K562 (cell line): Measurements from ENCODE around the gene PRKAG2. TPM values are rescaled to one million over a fixed set of nuclear protein-coding genes. Genes with fewer than 3 reads are reported as not detected.

Source experiments
- ATAC-seq: fragments of 200-7000 bp; cut with Tn5 transposase; 3 replicates; pipeline ENCODE4 v1.9.1; 2020; ENCODE audit warnings: moderate library complexity
- BruUV-seq: library from RNA; stranded (reverse); fragments of 400-500 nt; replicated peaks from 2 replicates; lab custom pipeline; 2021; lab: Mats Ljungman, UMichigan
- CTCF ChIA-PET: fragments of 300-600 bp; formaldehyde crosslinking; extraction: SDS; loops from one replicate; lab custom pipeline; 2021; ENCODE audit warnings: low intra/inter-chr PET ratio; lab: Yijun Ruan, JAX
- POLR2A ChIA-PET: fragments of 300-600, 350-650 bp; sonication (Branson Sonifier 250); formaldehyde crosslinking; extraction: SDS; loops from one replicate; lab custom pipeline; 2021; ENCODE audit warnings: antibody characterized with exemption, inconsistent platforms; lab: Yijun Ruan, JAX
- DNase-seq, 4 experiments: peaks; one replicate each; pipeline versions ENCODE4 v3.0.0 to v3.0.0-alpha.2; 2011 to 2018; ENCODE audit warnings: low spot score in 3 of 4, mixed read lengths in 3 of 4; ENCODE audit errors: extremely low read depth in 1 of 4
- FAIRE-seq: peaks from 2 replicates; lab custom pipeline; 2011; peaks lifted over from hg19 to GRCh38; lab: Jason Lieb, UNC
- H2AFZ ChIP-seq: 2 replicates; pipeline ENCODE4 v1.6.0; 2011; ENCODE audit warnings: low read depth, low read length, control low read depth, inconsistent platforms
- H3K27ac ChIP-seq: fragments of 200-600 bp; 3 replicates; pipeline ENCODE4 v1.8.0; 2011; ENCODE audit warnings: low read depth, mild to moderate bottlenecking, control low read depth, inconsistent platforms, low read length, moderate library complexity, mixed read lengths; ENCODE audit errors: extremely low read depth
- H3K27me3 ChIP-seq, 2 experiments: fragments of 300-600 bp in 1 of 2; 2 replicates in 1 of 2; 3 replicates in 1 of 2; pipeline versions ENCODE4 v1.6.0 to v1.8.0; 2011; ENCODE audit warnings: inconsistent platforms in 2 of 2, low read length in 2 of 2, mild to moderate bottlenecking in 1 of 2, mixed read lengths in 1 of 2, moderate library complexity in 1 of 2; ENCODE audit not compliant: control insufficient read depth in 2 of 2, insufficient read depth in 2 of 2
- H3K36me3 ChIP-seq: fragments of 300-600 bp; 3 replicates; pipeline ENCODE4 v1.8.0; 2011; ENCODE audit warnings: mild to moderate bottlenecking, low read length, inconsistent platforms; ENCODE audit not compliant: control insufficient read depth, insufficient read depth
- H3K4me1 ChIP-seq, 2 experiments: fragments of 200-600 bp in 1 of 2; replicated peaks in 1 of 2; 2 replicates in 1 of 2; 3 replicates in 1 of 2; pipeline versions ENCODE4 v1.5.1 to v1.8.0; 2011; ENCODE audit warnings: inconsistent platforms in 2 of 2, low read length in 2 of 2, mild to moderate bottlenecking in 1 of 2, mixed read lengths in 1 of 2, moderate library complexity in 1 of 2; ENCODE audit not compliant: control insufficient read depth in 2 of 2, insufficient read depth in 2 of 2
- H3K4me2 ChIP-seq: 2 replicates; pipeline ENCODE4 v1.6.1; 2011; ENCODE audit warnings: low read length, control low read depth, inconsistent platforms, mixed read lengths; ENCODE audit not compliant: insufficient read depth
- H3K4me3 ChIP-seq: fragments of 200-600 bp; sonication (generic), shearing (Covaris generic); 2 replicates; pipeline ENCODE4 v1.5.1; 2016; ENCODE audit warnings: control low read depth, inconsistent platforms
- H3K79me2 ChIP-seq: fragments of 200-600 bp; 3 replicates; pipeline ENCODE4 v1.8.0; 2011; ENCODE audit warnings: low read length, inconsistent platforms; ENCODE audit not compliant: control insufficient read depth, insufficient read depth
- H3K9ac ChIP-seq, 2 experiments: 2 replicates each; pipeline versions ENCODE4 v1.6.0 to v1.6.1; 2011; ENCODE audit warnings: low read depth in 2 of 2, low read length in 2 of 2, control low read depth in 1 of 2, inconsistent platforms in 1 of 2, mild to moderate bottlenecking in 1 of 2, mixed read lengths in 1 of 2; ENCODE audit not compliant: insufficient read depth in 1 of 2
- H3K9me1 ChIP-seq: one replicate; pipeline ENCODE4 v1.6.0; 2011; ENCODE audit warnings: inconsistent platforms, mild to moderate bottlenecking, low read length, moderate library complexity; ENCODE audit not compliant: control insufficient read depth, insufficient read depth
- H3K9me3 ChIP-seq: replicated peaks from 2 replicates; pipeline ENCODE4 v1.5.1; 2011; ENCODE audit warnings: low read depth, low read length, inconsistent platforms; ENCODE audit not compliant: control insufficient read depth, insufficient read depth
- H4K20me1 ChIP-seq: replicated peaks from 2 replicates; pipeline ENCODE4 v1.6.1; 2011; ENCODE audit warnings: low read length, inconsistent platforms, mixed read lengths; ENCODE audit not compliant: control insufficient read depth, insufficient read depth
- E2F6 ChIP-seq, 2 experiments: IDR thresholded peaks; 2 replicates each; pipeline ENCODE4 v1.6.1; 2011; ENCODE audit warnings: borderline replicate concordance in 1 of 2, control low read depth in 1 of 2, low read depth in 1 of 2, low read length in 1 of 2, mild to moderate bottlenecking in 1 of 2, mixed read lengths in 1 of 2, moderate library complexity in 1 of 2; ENCODE audit not compliant: insufficient read depth in 1 of 2, insufficient read length in 1 of 2, poor library complexity in 1 of 2, severe bottlenecking in 1 of 2; ENCODE audit errors: extremely low read depth in 1 of 2
- ELK3 ChIP-seq: fragments of 450-650 bp; formaldehyde crosslinking; IDR thresholded peaks from 2 replicates; pipeline ENCODE4 v1.4.0; 2020; ENCODE audit warnings: mild to moderate bottlenecking
- KDM4B ChIP-seq, 2 experiments: fragments of 450-650 bp in 1 of 2; sonication (generic) in 1 of 2; IDR thresholded peaks; 2 replicates each; pipeline ENCODE4 v1.6.1; 2016 to 2017; ENCODE audit warnings: borderline replicate concordance in 2 of 2, antibody characterized with exemption in 1 of 2, low read depth in 1 of 2, mild to moderate bottlenecking in 1 of 2
- MYNN ChIP-seq, 2 experiments: sonication (generic); formaldehyde crosslinking in 1 of 2; IDR thresholded peaks; 2 replicates each; pipeline versions ENCODE4 v1.5.0 to v1.6.1; 2016 to 2020; ENCODE audit warnings: antibody characterized with exemption in 1 of 2, missing genetic modification reagents in 1 of 2
- PTBP1 ChIP-seq: fragments of 200-400 bp; formaldehyde crosslinking; IDR thresholded peaks from 2 replicates; pipeline ENCODE4 v1.6.1; 2017; ENCODE audit warnings: low read depth, low read length
- RHOXF2B ChIP-seq: fragments of 250-450 bp; sonication (Bioruptor Pico); conservative IDR thresholded peaks from 2 replicates; pipeline ENCODE4 v1.5.1; 2021
- SMAD3 ChIP-seq: fragments of 450-650 bp; formaldehyde crosslinking; conservative IDR thresholded peaks from 2 replicates; pipeline ENCODE4 v1.4.0; 2020; ENCODE audit warnings: mild to moderate bottlenecking
- TAF9B ChIP-seq: fragments of 450-650 bp; IDR thresholded peaks from 2 replicates; pipeline ENCODE4 v1.6.1; 2018; ENCODE audit warnings: mild to moderate bottlenecking; ENCODE audit not compliant: partially characterized antibody
- ZBED1 ChIP-seq: IDR thresholded peaks from 2 replicates; pipeline ENCODE4 v1.6.1; 2014
- ZNF766 ChIP-seq: fragments of 200-800 bp; sonication (Bioruptor generic); conservative IDR thresholded peaks from 2 replicates; pipeline ENCODE4 v1.6.1; 2016; ENCODE audit warnings: missing genetic modification characterization, missing compliant biosample characterization
- ZZZ3 ChIP-seq: fragments of 450-650 bp; IDR thresholded peaks from 2 replicates; pipeline ENCODE4 v1.6.1; 2016; ENCODE audit warnings: antibody characterized with exemption, mild to moderate bottlenecking, moderate library complexity
- WGBS: fragments of 100-300 bp; shearing (Covaris generic); methylation state at CpG from one replicate; pipeline ENCODE4 v1.1.6; 2016; ENCODE audit warnings: low coverage, mixed read lengths; ENCODE audit not compliant: insufficient coverage; ENCODE audit errors: missing lambda C conversion rate; 5-methylcytosine and 5-hydroxymethylcytosine counted together
- in situ Hi-C: fragments of 300-500 bp; cut with MboI; formaldehyde crosslinking; loops from 4 replicates; pipeline ENCODE4 v1.15.0; 2018; ENCODE audit warnings: inconsistent platforms, mixed read lengths
- intact Hi-C: fragments of 100-400 bp; cut with micrococcal nuclease; formaldehyde crosslinking; loops from 2 replicates; pipeline ENCODE4 v1.14.2; 2022
- polyA plus RNA-seq, 8 experiments: library from polyadenylated mRNA; depleted of rRNA in 4 of 8; stranded (reverse) in 5 of 8; unstranded in 3 of 8; fragments of >200 nt; fragmentation: Nextera tagmentation in 2 of 8; fragmentation: Illumina TruSeq in 1 of 8; extraction: Ambion mirVana in 2 of 8; extraction: Trizol in 1 of 8; gene quantifications; 2 replicates each; pipeline versions ENCODE4 v1.2.1 to v1.2.3, GENCODE V29; 2011 to 2014; ENCODE audit warnings: inconsistent platforms in 1 of 8, missing spikeins in 1 of 8
- total RNA-seq, 7 experiments: library from RNA; depleted of rRNA in 6 of 7; stranded (reverse); fragments of >200 nt in 6 of 7; fragmentation: Illumina TruSeq in 2 of 7; extraction: Trizol in 2 of 7; gene quantifications; 2 replicates each; pipeline versions ENCODE4 v1.2.1 to v1.2.3, GENCODE V29; 2011 to 2021; ENCODE audit warnings: low replicate concordance in 1 of 7

Gene PRKAG2
- total and polyA plus RNA-seq, 9 of the 15 experiments (the other 6 are each of a cell fraction or from before 2014, with no cell fraction given): 0.99 to 5.6 (median 3.3) TPM

GRCh38 chr7:151862606-151863381 is 14.1 kb downstream of the PRKAG2 start:
- Histone ChIP-seq H4K20me1 (peaks cover 3% of the 10 kb centered on the region; the same call in 1 of the 2 replicates), H3K4me3 (no peak overlapping the region), H3K9ac (0 out of 4 replicates have a peak overlapping the region, but pooled peaks of 1 of the 2 experiments have one; percentile 14), H3K4me1 (no peaks in the 10 kb centered on the region; a peak in 1 of 5 replicates), H3K4me2 (no peak overlapping the region), H2AFZ (no peak overlapping the region), H3K9me1 (no peaks in the 10 kb centered on the region), H3K36me3 (no peaks in the 10 kb centered on the region), H3K79me2 (no peaks in the 10 kb centered on the region), H3K9me3 (no peaks in the 10 kb centered on the region), H3K27ac (no peak overlapping the region), H3K27me3 (peaks cover 61 to 95% of the 10 kb centered on the region in 2 experiments)
- 1% methylated on average over 21 of the region's 21 CpGs for WGBS
- ChIA-PET POLR2A (no interaction called here), CTCF (no interaction called here)
- TF ChIP-seq MYNN (IDR thresholded peaks at IDR 0.05) (no peak), MYNN (CRISPR knock-in tag; IDR thresholded peaks at IDR 0.05) (no peak), ZZZ3 (no peak), PTBP1 (no peak), E2F6 (IDR thresholded peaks at IDR 0.05; ENCODE audit: borderline replicate concordance in 1 of 2, extremely low read depth in 1 of 2, insufficient read depth in 1 of 2, insufficient read length in 1 of 2, low read depth in 1 of 2, low read length in 1 of 2, poor library complexity in 1 of 2, severe bottlenecking in 1 of 2) (no peak), TAF9B (no peak), SMAD3 (CRISPR knock-in tag) (no peak), RHOXF2B (no peak), ELK3 (no peak), ZNF766 (CRISPR knock-in tag) (no peak), KDM4B (IDR thresholded peaks at IDR 0.05; ENCODE audit: borderline replicate concordance in 2 of 2, low read depth in 1 of 2) (no peak), ZBED1 (no peak)
- no peak for FAIRE-seq
- in situ Hi-C loops: no loop called here
- intact Hi-C loops: no loop called here
- BruUV-seq: no TSS peak
- no peak for ATAC-seq
- no peak for DNase-seq
